ENCODE measurements around the gene CFAP97D2.
"Not testable (repeated sequence)": the region's sequence is repeated elsewhere in the genome, so short reads cannot be mapped to it uniquely, and the experiment has no call there.

CFAP97D2 gene

DNA sequence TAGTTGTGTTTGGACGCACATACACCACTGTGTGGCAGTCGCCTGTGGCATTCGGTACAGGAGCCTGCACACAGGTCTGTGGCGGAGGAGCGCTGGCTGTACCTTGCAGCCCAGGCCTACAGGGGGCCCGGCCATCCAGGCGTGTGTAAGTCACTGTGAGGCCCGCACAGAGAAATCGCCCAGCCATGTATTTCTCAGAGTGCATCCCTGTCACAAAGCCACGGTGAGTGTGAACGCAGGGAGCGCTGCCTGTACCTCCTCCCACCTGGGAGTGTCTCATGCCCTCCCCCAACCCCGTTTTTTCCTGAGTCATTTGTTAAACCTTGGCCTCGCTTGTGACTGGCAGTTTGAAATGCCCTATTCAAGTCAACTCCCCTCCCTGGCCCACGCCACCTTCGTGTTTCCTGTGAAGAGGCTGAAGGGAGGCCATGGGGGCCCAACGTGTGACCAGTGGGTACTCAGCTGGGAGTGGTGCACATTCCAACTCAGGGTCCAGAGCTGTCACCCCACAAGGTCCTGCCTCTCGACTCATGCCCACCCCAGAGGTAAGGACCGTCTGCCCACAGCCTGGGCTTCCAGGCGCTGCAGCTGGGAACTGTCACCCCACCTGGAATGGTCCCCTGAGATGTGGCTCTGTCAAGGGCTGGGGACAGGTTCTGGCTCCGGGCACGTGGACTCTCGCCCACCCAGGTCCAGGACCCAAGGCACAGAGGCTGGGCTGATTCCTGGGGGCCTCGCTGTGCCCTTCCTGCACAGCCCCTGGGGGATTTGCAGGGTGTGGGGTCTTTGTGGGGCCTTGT lies 35.1 kb upstream of the CFAP97D2 start:
- H3K4me3 ChIP-seq (ENCODE audit: insufficient read depth, low read depth, low read length, poor library complexity, severe bottlenecking), result no peak overlapping the region
- H3K9me3 ChIP-seq (ENCODE audit: control insufficient read depth, low read length), result no peaks in the 10 kb centered on the region
- H3K27me3 ChIP-seq (replicated peaks; ENCODE audit: control insufficient read depth, insufficient read depth, low read length, poor library complexity, severe bottlenecking), result no peaks in the 10 kb centered on the region
- no peaks in the 10 kb centered on the region for H3K36me3 ChIP-seq (ENCODE audit: control insufficient read depth, insufficient read depth, low read length)
- no peak for DNase-seq
- H3K4me1 ChIP-seq (ENCODE audit: control insufficient read depth, insufficient read depth, low read length, poor library complexity, severe bottlenecking), result peaks cover 85% of the 10 kb centered on the region
- peak overlapping the region; percentile 78 for H3K27ac ChIP-seq (ENCODE audit: insufficient read depth, low read length, poor library complexity, severe bottlenecking)

DNA sequence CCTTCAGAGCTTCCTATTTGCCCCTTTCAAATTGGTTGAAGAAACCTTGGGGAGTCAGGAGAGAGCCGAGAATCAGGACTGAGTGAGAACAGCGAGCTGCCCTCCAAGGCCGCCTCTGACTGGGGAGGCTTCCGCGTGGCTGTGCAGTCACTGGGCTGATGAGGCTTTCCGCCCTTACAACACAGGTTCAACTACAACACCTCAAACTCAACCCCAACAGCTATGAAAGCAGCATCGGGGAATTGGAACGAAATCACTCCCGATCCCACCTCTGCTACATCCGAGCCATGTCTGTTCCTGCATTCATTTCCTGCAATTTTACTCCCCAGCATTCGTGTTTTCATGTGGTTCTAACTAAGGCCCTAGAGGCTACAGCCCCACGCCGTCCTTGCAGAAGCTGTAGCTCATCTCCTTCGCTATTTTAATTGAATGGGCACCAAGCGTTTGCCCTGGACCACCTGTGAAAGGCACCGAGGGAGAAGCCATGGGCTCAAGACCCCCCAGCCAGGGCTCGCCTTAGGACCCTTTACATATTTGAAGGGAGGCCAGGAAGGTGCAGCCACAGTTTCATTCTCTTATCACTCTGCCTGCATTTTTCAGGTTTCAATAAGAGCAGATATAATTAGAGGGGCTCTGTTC lies 34.3 kb upstream of the CFAP97D2 start:
- no peaks in the 10 kb centered on the region for H3K27me3 ChIP-seq (replicated peaks; ENCODE audit: control insufficient read depth, insufficient read depth, low read length, poor library complexity, severe bottlenecking)
- H3K4me3 ChIP-seq (ENCODE audit: insufficient read depth, low read depth, low read length, poor library complexity, severe bottlenecking), result no peak overlapping the region
- peak overlapping the region; percentile 78 for H3K27ac ChIP-seq (ENCODE audit: insufficient read depth, low read length, poor library complexity, severe bottlenecking)
- H3K9me3 ChIP-seq (ENCODE audit: control insufficient read depth, low read length), result no peaks in the 10 kb centered on the region
- no peak for DNase-seq
- no peaks in the 10 kb centered on the region for H3K36me3 ChIP-seq (ENCODE audit: control insufficient read depth, insufficient read depth, low read length)
- H3K4me1 ChIP-seq (ENCODE audit: control insufficient read depth, insufficient read depth, low read length, poor library complexity, severe bottlenecking), result peaks cover 90% of the 10 kb centered on the region

DNA sequence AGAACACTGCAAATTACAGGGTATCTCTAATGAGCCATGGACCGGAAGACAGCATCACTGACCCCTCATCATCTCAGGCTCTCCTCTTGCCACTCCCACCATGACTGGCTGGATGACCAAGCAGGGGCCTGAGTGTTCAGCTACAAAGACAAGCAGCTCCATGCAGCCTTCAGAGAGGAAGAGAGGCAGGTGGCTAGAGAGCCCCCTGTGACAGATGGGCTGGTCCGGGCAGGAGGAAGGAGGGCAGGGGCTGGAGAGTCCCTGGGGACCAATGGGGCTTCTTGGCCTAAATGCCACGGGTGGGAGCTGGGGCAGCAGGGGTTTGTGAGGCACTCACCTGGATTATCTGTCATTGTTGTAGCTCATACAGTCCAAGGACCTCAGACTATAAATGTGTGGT lies 33.8 kb upstream of the CFAP97D2 start:
- Histone ChIP-seq H3K36me3 (ENCODE audit: control insufficient read depth, insufficient read depth, low read length) (no peaks in the 10 kb centered on the region), H3K4me3 (ENCODE audit: insufficient read depth, low read depth, low read length, poor library complexity, severe bottlenecking) (peak overlapping the region; percentile 20), H3K27me3 (replicated peaks; ENCODE audit: control insufficient read depth, insufficient read depth, low read length, poor library complexity, severe bottlenecking) (no peaks in the 10 kb centered on the region), H3K4me1 (ENCODE audit: control insufficient read depth, insufficient read depth, low read length, poor library complexity, severe bottlenecking) (peaks cover 92% of the 10 kb centered on the region), H3K27ac (ENCODE audit: insufficient read depth, low read length, poor library complexity, severe bottlenecking) (peak overlapping the region; percentile 78), H3K9me3 (ENCODE audit: control insufficient read depth, low read length) (no peaks in the 10 kb centered on the region)
- no peak for DNase-seq

DNA sequence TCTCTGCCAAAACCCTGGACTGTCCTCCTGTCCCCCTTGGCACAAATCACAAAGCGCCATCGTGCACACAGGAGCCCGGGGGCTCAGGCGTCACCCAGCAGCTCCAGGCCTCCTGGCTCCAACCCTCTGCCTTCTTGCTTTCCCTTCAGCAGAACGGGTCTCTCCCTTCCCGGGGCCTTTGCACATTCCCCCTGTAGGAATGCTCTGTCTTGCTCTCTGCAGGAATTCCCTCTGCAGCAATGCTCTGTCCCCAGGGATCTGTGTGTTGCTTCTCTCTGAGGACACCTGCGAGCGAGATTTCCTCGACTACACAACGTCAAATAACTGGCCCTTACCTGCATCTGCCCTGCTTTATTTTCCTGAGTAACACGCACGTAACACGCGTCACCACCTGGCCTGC lies 33.3 kb upstream of the CFAP97D2 start:
- no peak for DNase-seq
- Histone ChIP-seq H3K4me3 (ENCODE audit: insufficient read depth, low read depth, low read length, poor library complexity, severe bottlenecking) (peak overlapping the region; percentile 20), H3K9me3 (ENCODE audit: control insufficient read depth, low read length) (no peaks in the 10 kb centered on the region), H3K4me1 (ENCODE audit: control insufficient read depth, insufficient read depth, low read length, poor library complexity, severe bottlenecking) (peaks cover 92% of the 10 kb centered on the region), H3K27me3 (replicated peaks; ENCODE audit: control insufficient read depth, insufficient read depth, low read length, poor library complexity, severe bottlenecking) (no peaks in the 10 kb centered on the region), H3K27ac (ENCODE audit: insufficient read depth, low read length, poor library complexity, severe bottlenecking) (peak overlapping the region; percentile 78), H3K36me3 (ENCODE audit: control insufficient read depth, insufficient read depth, low read length) (no peaks in the 10 kb centered on the region)

DNA sequence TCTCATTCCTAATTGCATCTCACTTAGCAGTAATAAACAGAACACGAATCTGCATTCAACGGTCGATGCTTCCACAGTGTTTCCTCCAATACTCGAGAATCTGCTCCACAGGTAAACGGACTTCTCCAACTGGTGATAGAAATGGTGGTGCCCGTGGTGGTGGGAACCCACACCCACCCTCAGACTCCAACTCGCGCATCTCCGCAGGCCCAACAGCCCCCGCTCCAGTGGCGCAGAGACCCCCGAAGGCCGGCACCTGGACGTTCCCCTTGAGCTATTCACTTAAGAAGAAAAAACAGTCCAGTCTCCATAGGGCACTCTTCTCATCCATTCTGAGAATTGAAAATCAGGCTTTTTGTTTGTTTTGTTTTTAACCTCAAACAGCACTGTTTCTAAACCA lies 32.9 kb upstream of the CFAP97D2 start:
- Histone ChIP-seq H3K9me3 (ENCODE audit: control insufficient read depth, low read length) (no peaks in the 10 kb centered on the region), H3K4me1 (ENCODE audit: control insufficient read depth, insufficient read depth, low read length, poor library complexity, severe bottlenecking) (peaks cover 92% of the 10 kb centered on the region)

DNA sequence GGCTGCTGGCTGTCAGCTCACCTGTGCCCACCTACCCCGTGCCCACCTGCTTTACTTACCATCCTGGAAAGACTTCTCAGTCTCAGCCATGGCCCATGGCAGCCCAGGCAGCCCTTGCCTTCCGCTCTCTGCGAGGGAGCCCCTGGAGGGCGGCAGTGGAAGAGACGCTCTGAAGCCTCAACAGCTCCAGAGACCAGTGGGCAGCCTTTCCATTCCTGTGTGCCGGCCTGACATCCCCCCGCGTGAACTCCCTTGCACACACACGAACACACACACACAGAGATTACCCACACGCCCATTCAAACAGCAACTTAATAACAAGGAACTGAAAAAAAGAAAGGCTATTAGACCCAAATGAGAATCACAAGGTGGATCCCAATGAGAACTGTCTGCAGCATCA lies 32.4 kb upstream of the CFAP97D2 start:
- peak overlapping the region; percentile 51 for H3K27ac ChIP-seq (ENCODE audit: insufficient read depth, low read length, poor library complexity, severe bottlenecking)
- DNase-seq, result no peak

More for the DNA sequence above, 32.9 kb upstream of the CFAP97D2 start:
- H3K36me3 ChIP-seq (ENCODE audit: control insufficient read depth, insufficient read depth, low read length), result no peaks in the 10 kb centered on the region
- no peaks in the 10 kb centered on the region for H3K27me3 ChIP-seq (replicated peaks; ENCODE audit: control insufficient read depth, insufficient read depth, low read length, poor library complexity, severe bottlenecking)
- no peak overlapping the region for H3K4me3 ChIP-seq (ENCODE audit: insufficient read depth, low read depth, low read length, poor library complexity, severe bottlenecking)
- DNase-seq, result no peak
- H3K27ac ChIP-seq (ENCODE audit: insufficient read depth, low read length, poor library complexity, severe bottlenecking), result peak overlapping the region; percentile 51

DNA sequence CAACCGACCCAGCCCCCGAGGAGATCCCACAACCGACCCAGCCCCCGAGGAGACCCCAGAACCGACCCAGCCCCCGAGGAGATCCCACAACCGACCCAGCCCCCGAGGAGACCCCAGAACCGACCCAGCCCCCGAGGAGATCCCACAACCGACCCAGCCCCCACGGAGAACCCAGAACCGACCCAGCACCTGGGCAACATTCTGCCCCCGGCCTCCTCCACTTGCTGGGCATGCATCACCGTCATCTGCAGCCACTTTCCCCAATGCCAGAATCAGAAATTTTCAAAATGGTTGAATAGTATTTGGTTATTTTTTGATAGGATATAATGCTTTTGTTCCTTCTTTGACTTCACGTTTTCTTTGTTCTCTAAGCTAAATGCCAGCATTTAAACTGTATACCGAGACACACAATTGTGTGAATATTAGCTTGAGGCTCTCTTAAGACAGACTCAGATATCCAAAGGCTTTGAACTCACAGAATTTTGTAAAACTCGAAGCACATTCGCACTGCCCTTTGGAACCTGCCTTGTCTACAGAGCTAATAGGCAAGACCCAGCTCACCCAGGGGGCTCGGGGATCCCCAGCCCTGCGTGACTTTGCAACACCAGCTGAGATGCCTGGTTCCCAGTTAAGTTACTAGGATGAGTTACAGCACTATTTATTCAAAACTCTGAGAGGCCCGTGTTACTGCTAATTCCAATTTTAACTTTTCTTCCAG lies 31.1 kb upstream of the CFAP97D2 start:
- no peaks in the 10 kb centered on the region for H3K36me3 ChIP-seq (ENCODE audit: control insufficient read depth, insufficient read depth, low read length)
- no peaks in the 10 kb centered on the region for H3K27me3 ChIP-seq (replicated peaks; ENCODE audit: control insufficient read depth, insufficient read depth, low read length, poor library complexity, severe bottlenecking)
- no peaks in the 10 kb centered on the region for H3K9me3 ChIP-seq (ENCODE audit: control insufficient read depth, low read length)
- H3K27ac ChIP-seq (ENCODE audit: insufficient read depth, low read length, poor library complexity, severe bottlenecking), result peak overlapping the region; percentile 88
- H3K4me3 ChIP-seq (ENCODE audit: insufficient read depth, low read depth, low read length, poor library complexity, severe bottlenecking), result no peak overlapping the region
- DNase-seq, result no peak
- H3K4me1 ChIP-seq (ENCODE audit: control insufficient read depth, insufficient read depth, low read length, poor library complexity, severe bottlenecking), result peaks cover 87% of the 10 kb centered on the region

More for the DNA sequence above, 32.4 kb upstream of the CFAP97D2 start:
- H3K36me3 ChIP-seq (ENCODE audit: control insufficient read depth, insufficient read depth, low read length), result no peaks in the 10 kb centered on the region
- H3K9me3 ChIP-seq (ENCODE audit: control insufficient read depth, low read length), result no peaks in the 10 kb centered on the region
- no peak overlapping the region for H3K4me3 ChIP-seq (ENCODE audit: insufficient read depth, low read depth, low read length, poor library complexity, severe bottlenecking)
- H3K4me1 ChIP-seq (ENCODE audit: control insufficient read depth, insufficient read depth, low read length, poor library complexity, severe bottlenecking), result peaks cover 92% of the 10 kb centered on the region
- no peaks in the 10 kb centered on the region for H3K27me3 ChIP-seq (replicated peaks; ENCODE audit: control insufficient read depth, insufficient read depth, low read length, poor library complexity, severe bottlenecking)

DNA sequence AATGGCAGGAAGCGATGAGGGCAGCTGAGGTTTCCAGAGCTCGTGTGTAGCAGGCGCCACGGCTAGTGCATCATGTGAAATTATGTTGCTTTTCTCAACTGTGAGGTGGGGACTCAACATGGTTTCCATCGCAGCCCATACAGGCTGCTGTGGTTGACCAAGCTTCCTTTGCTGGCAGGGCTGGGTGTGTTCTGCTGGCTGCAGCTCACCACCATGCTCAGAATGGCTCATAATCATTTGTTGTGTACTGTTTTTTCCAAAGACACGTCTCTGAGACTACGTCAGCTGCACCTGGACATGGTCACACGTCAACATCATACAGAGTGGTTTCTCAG lies 30.6 kb upstream of the CFAP97D2 start:
- H3K4me3 ChIP-seq (ENCODE audit: insufficient read depth, low read depth, low read length, poor library complexity, severe bottlenecking), result no peak overlapping the region
- H3K9me3 ChIP-seq (ENCODE audit: control insufficient read depth, low read length), result no peaks in the 10 kb centered on the region
- H3K27ac ChIP-seq (ENCODE audit: insufficient read depth, low read length, poor library complexity, severe bottlenecking), result peak overlapping the region; percentile 88
- peaks cover 82% of the 10 kb centered on the region for H3K4me1 ChIP-seq (ENCODE audit: control insufficient read depth, insufficient read depth, low read length, poor library complexity, severe bottlenecking)
- H3K36me3 ChIP-seq (ENCODE audit: control insufficient read depth, insufficient read depth, low read length), result no peaks in the 10 kb centered on the region
- DNase-seq, result peak; percentile 75 to 90 (median 86)
- no peaks in the 10 kb centered on the region for H3K27me3 ChIP-seq (replicated peaks; ENCODE audit: control insufficient read depth, insufficient read depth, low read length, poor library complexity, severe bottlenecking)

DNA sequence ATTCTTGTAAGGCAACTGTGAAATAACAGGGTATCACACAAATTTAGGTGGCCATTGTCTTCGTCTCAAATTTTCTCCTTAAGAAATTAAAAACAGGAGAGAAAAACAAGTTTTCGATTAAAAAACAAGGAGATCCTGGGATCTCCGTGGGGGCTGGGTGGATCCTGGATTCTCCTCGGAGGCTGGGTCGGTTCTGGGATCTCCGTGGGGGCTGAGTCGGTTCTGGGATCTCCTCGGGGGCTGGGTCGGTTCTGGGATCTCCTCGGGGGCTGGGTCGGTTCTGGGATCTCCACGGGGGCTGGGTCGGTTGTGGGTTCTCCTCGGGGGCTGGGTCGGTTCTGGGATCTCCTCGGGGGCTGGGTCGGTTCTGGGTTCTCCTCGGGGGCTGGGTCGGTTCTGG lies 30.2 kb upstream of the CFAP97D2 start:
- H3K4me3 ChIP-seq (ENCODE audit: insufficient read depth, low read depth, low read length, poor library complexity, severe bottlenecking); DNase-seq; H3K36me3 ChIP-seq (ENCODE audit: control insufficient read depth, insufficient read depth, low read length); H3K27me3 ChIP-seq (replicated peaks; ENCODE audit: control insufficient read depth, insufficient read depth, low read length, poor library complexity, severe bottlenecking); H3K9me3 ChIP-seq (ENCODE audit: control insufficient read depth, low read length): not testable (repeated sequence)
- H3K27ac ChIP-seq (ENCODE audit: insufficient read depth, low read length, poor library complexity, severe bottlenecking), result peak overlapping the region; percentile 88
- peaks cover 78% of the 10 kb centered on the region for H3K4me1 ChIP-seq (ENCODE audit: control insufficient read depth, insufficient read depth, low read length, poor library complexity, severe bottlenecking)

Data from effector memory CD4-positive, alpha-beta T cell (primary cell).